ENCODE measurements around the gene LAMA1. TPM values are rescaled to one million over a fixed set of nuclear protein-coding genes. Genes with fewer than 3 reads are reported as not detected.

LAMA1 gene
- total RNA-seq, 1 experiment from 2014 or later = not detected

- DNase-seq (ENCODE audit: low spot score) = no peak
- no peaks in the 10 kb centered on the region for H3K4me1 ChIP-seq (ENCODE audit: insufficient read depth, low read length, poor library complexity, severe bottlenecking)
- no peak overlapping the region for H3K27ac ChIP-seq (ENCODE audit: low read depth, low read length, poor library complexity, severe bottlenecking)
- CTCF ChIA-PET = no interaction called here
- POLR2A ChIA-PET (ENCODE audit: low non-redundant PET) = no interaction called here
- H3K36me3 ChIP-seq (ENCODE audit: insufficient read depth, low read length, poor library complexity, severe bottlenecking) = no peaks in the 10 kb centered on the region
- H3K27me3 ChIP-seq (replicated peaks; ENCODE audit: insufficient read depth, low read depth, low read length, poor library complexity) = no peaks in the 10 kb centered on the region
- no peak for TF ChIP-seq CTCF (conservative IDR thresholded peaks at IDR 0.05; ENCODE audit: low read depth, low read length)
- no peak for TF ChIP-seq EZH2 (IDR thresholded peaks at IDR 0.05; ENCODE audit: borderline replicate concordance, low read depth, low read length, poor library complexity, severe bottlenecking)
- BruUV-seq (replicated peaks) = no TSS peak
- intact Hi-C loops (cut with micrococcal nuclease; ENCODE audit: unreplicated experiment) = no loop called here
- H3K9me3 ChIP-seq (ENCODE audit: low read depth, low read length, poor library complexity, severe bottlenecking) = peaks cover 9% of the 10 kb centered on the region
- H3K4me3 ChIP-seq (ENCODE audit: low read depth, low read length, poor library complexity, severe bottlenecking) = no peak overlapping the region
Measured at GRCh38 chr18:7004009-7004408, 113.6 kb downstream of the LAMA1 start.

GRCh38 chr18:7002107-7002506 lies 115.5 kb downstream of the LAMA1 start:
- no TSS peak for BruUV-seq (replicated peaks)
- CTCF ChIA-PET = no interaction called here
- H3K36me3 ChIP-seq (ENCODE audit: insufficient read depth, low read length, poor library complexity, severe bottlenecking) = no peaks in the 10 kb centered on the region
- no peak for DNase-seq (ENCODE audit: low spot score)
- no peak overlapping the region for H3K27ac ChIP-seq (ENCODE audit: low read depth, low read length, poor library complexity, severe bottlenecking)
- H3K4me1 ChIP-seq (ENCODE audit: insufficient read depth, low read length, poor library complexity, severe bottlenecking) = no peaks in the 10 kb centered on the region
- peaks cover 5% of the 10 kb centered on the region for H3K9me3 ChIP-seq (ENCODE audit: low read depth, low read length, poor library complexity, severe bottlenecking)
- H3K27me3 ChIP-seq (replicated peaks; ENCODE audit: insufficient read depth, low read depth, low read length, poor library complexity) = no peaks in the 10 kb centered on the region
- H3K4me3 ChIP-seq (ENCODE audit: low read depth, low read length, poor library complexity, severe bottlenecking) = no peak overlapping the region
- POLR2A ChIA-PET (ENCODE audit: low non-redundant PET) = no interaction called here
- intact Hi-C loops (cut with micrococcal nuclease; ENCODE audit: unreplicated experiment) = no loop called here
- TF ChIP-seq EZH2 (IDR thresholded peaks at IDR 0.05; ENCODE audit: borderline replicate concordance, low read depth, low read length, poor library complexity, severe bottlenecking) (no peak), CTCF (conservative IDR thresholded peaks at IDR 0.05; ENCODE audit: low read depth, low read length) (no peak)

GRCh38 chr18:7000484-7001096 lies 117.0 kb downstream of the LAMA1 start:
- Histone ChIP-seq H3K4me1 (ENCODE audit: insufficient read depth, low read length, poor library complexity, severe bottlenecking) (no peaks in the 10 kb centered on the region), H3K27me3 (replicated peaks; ENCODE audit: insufficient read depth, low read depth, low read length, poor library complexity) (no peaks in the 10 kb centered on the region), H3K36me3 (ENCODE audit: insufficient read depth, low read length, poor library complexity, severe bottlenecking) (no peaks in the 10 kb centered on the region), H3K4me3 (ENCODE audit: low read depth, low read length, poor library complexity, severe bottlenecking) (no peak overlapping the region), H3K27ac (ENCODE audit: low read depth, low read length, poor library complexity, severe bottlenecking) (no peak overlapping the region), H3K9me3 (ENCODE audit: low read depth, low read length, poor library complexity, severe bottlenecking) (peaks cover 5% of the 10 kb centered on the region)
- DNase-seq (ENCODE audit: low spot score) = peak; percentile 4
- CTCF ChIA-PET = no interaction called here
- intact Hi-C loops (cut with micrococcal nuclease; ENCODE audit: unreplicated experiment) = no loop called here
- BruUV-seq (replicated peaks) = no TSS peak
- TF ChIP-seq EZH2 (IDR thresholded peaks at IDR 0.05; ENCODE audit: borderline replicate concordance, low read depth, low read length, poor library complexity, severe bottlenecking) (no peak), CTCF (conservative IDR thresholded peaks at IDR 0.05; ENCODE audit: low read depth, low read length) (peak; percentile 31)
- POLR2A ChIA-PET (ENCODE audit: low non-redundant PET) = no interaction called here
